ENCODE measurements around the gene SVIL.
"Not testable (repeated sequence)": the region's sequence is repeated elsewhere in the genome, so short reads cannot be mapped to it uniquely, and the experiment has no call there.

DNA sequence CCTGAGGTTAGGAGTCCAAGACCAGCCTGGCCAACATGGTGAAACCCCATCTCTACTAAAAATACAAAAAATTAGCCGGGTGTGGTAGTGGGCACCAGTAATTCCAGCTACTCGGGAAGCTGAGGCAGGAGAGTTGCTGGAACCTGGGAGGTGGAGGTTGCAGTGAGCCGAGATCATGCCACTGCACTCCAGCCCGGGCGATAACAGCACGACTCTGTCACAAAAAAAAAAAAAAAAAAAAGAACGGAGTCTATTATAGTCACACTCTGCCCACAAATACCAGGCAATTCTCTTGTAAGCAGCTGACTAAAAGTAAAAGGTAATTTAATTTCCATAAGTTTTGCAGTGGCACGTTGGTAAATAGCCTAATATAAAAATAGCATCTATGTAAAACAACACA is 98.1 kb downstream of the SVIL start:
- TF ChIP-seq, protein P1, sequence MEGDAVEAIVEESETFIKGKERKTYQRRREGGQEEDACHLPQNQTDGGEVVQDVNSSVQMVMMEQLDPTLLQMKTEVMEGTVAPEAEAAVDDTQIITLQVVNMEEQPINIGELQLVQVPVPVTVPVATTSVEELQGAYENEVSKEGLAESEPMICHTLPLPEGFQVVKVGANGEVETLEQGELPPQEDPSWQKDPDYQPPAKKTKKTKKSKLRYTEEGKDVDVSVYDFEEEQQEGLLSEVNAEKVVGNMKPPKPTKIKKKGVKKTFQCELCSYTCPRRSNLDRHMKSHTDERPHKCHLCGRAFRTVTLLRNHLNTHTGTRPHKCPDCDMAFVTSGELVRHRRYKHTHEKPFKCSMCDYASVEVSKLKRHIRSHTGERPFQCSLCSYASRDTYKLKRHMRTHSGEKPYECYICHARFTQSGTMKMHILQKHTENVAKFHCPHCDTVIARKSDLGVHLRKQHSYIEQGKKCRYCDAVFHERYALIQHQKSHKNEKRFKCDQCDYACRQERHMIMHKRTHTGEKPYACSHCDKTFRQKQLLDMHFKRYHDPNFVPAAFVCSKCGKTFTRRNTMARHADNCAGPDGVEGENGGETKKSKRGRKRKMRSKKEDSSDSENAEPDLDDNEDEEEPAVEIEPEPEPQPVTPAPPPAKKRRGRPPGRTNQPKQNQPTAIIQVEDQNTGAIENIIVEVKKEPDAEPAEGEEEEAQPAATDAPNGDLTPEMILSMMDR (conservative IDR thresholded peaks at IDR 0.05 in 1 of 2, IDR thresholded peaks at IDR 0.05 in 1 of 2; ENCODE audit: low read depth in 1 of 2, low read length in 2 of 2) = not testable (repeated sequence)
- not testable (repeated sequence) for TF ChIP-seq EZH2 (IDR thresholded peaks at IDR 0.05; ENCODE audit: low read length, missing control alignments)

All from fibroblast of lung (primary cell).